Smooth muscle cell (in vitro differentiated cells): ENCODE data around the gene CCR2. TPM values are rescaled to one million over a fixed set of nuclear protein-coding genes. Genes with fewer than 3 reads are reported as not detected.

ENCODE experiments used
- DNase-seq: peaks from one replicate; lab custom pipeline; 2025; ENCODE audit not compliant: unreplicated experiment; lab: John Stamatoyannopoulos, UW
- H2AFZ ChIP-seq: fragments of 200-600 bp; sonication (generic); 2 replicates; pipeline ENCODE4 v1.6.0; 2016; ENCODE audit warnings: antibody characterized with exemption, low read depth, mild to moderate bottlenecking
- H3F3A ChIP-seq: fragments of 200-600 bp; sonication (generic); 2 replicates; pipeline ENCODE4 v1.6.0; 2017; ENCODE audit warnings: antibody characterized with exemption, low read depth
- H3K27ac ChIP-seq: fragments of 200-600 bp; sonication (generic); 2 replicates; pipeline ENCODE4 v1.5.1; 2016; ENCODE audit warnings: low read depth, mild to moderate bottlenecking
- H3K27me3 ChIP-seq: fragments of 200-600 bp; sonication (generic); 2 replicates; pipeline ENCODE4 v1.6.1; 2016; ENCODE audit warnings: low read depth, mild to moderate bottlenecking
- H3K36me3 ChIP-seq: fragments of 200-600 bp; sonication (generic); 2 replicates; pipeline ENCODE4 v1.5.1; 2016; ENCODE audit warnings: low read depth
- H3K4me1 ChIP-seq: fragments of 200-600 bp; sonication (generic); 2 replicates; pipeline ENCODE4 v1.5.1; 2016; ENCODE audit warnings: low read depth
- H3K4me2 ChIP-seq: fragments of 200-600 bp; sonication (generic); 2 replicates; pipeline ENCODE4 v1.6.0; 2016; ENCODE audit warnings: mild to moderate bottlenecking
- H3K4me3 ChIP-seq: fragments of 200-600 bp; sonication (generic); 2 replicates; pipeline ENCODE4 v1.5.1; 2016; ENCODE audit warnings: mild to moderate bottlenecking
- H3K79me2 ChIP-seq: fragments of 200-600 bp; sonication (generic); 2 replicates; pipeline ENCODE4 v1.6.0; 2016; ENCODE audit warnings: low read depth, mild to moderate bottlenecking
- H3K9ac ChIP-seq: fragments of 200-600 bp; sonication (generic); 2 replicates; pipeline ENCODE4 v1.6.0; 2016; ENCODE audit warnings: low read depth
- H3K9me3 ChIP-seq: fragments of 200-600 bp; sonication (generic); replicated peaks from 2 replicates; pipeline ENCODE4 v1.5.1; 2016; ENCODE audit warnings: low read depth
- H4K20me1 ChIP-seq: fragments of 200-600 bp; sonication (generic); 2 replicates; pipeline ENCODE4 v1.6.0; 2016; ENCODE audit warnings: low read depth
- CTCF ChIP-seq: fragments of 200-600 bp; sonication (generic); IDR thresholded peaks from 2 replicates; pipeline ENCODE4 v1.5.1; 2017; ENCODE audit warnings: borderline replicate concordance, mild to moderate bottlenecking, antibody characterized with exemption; ENCODE audit not compliant: insufficient read depth, poor library complexity, severe bottlenecking
- WGBS: methylation state at CpG from one replicate; pipeline ENCODE4 v1.1.7; 2016; ENCODE audit warnings: low lambda C conversion rate; 5-methylcytosine and 5-hydroxymethylcytosine counted together
- polyA plus RNA-seq: library from polyadenylated mRNA; unstranded; fragments of >200 nt; fragmentation: Nextera tagmentation; extraction: Ambion mirVana; gene quantifications from 2 replicates; pipeline ENCODE4 v1.2.1, GENCODE V29; 2016
- total RNA-seq: library from RNA; depleted of rRNA; stranded (reverse); fragments of >200 nt; gene quantifications from 2 replicates; pipeline ENCODE4 v1.2.3, GENCODE V29; 2014

The CCR2 gene
- total and polyA plus RNA-seq, 2 experiments from 2014 or later: not detected

- DNase-seq: no peak
- Histone ChIP-seq H3K9me3 (no peaks in the 10 kb centered on the region), H3K4me2 (no peak overlapping the region), H3K36me3 (no peaks in the 10 kb centered on the region), H3K79me2 (no peaks in the 10 kb centered on the region), H3K4me3 (no peak overlapping the region), H4K20me1 (no peaks in the 10 kb centered on the region), H3K27me3 (peaks cover 22% of the 10 kb centered on the region), H2AFZ (no peak overlapping the region), H3F3A (no peaks in the 10 kb centered on the region), H3K4me1 (no peaks in the 10 kb centered on the region), H3K27ac (no peak overlapping the region), H3K9ac (no peak overlapping the region)
- 89% methylated on average over 3 of the region's 3 CpGs for WGBS
- no peak for TF ChIP-seq CTCF
Observed at GRCh38 chr3:46348823-46349482, 5.0 kb upstream of the CCR2 start.

GRCh38 chr3:46349484-46350261 is 4.2 kb upstream of the CCR2 start:
- Histone ChIP-seq H3K9me3 (no peaks in the 10 kb centered on the region), H3K27me3 (peaks cover 25% of the 10 kb centered on the region), H4K20me1 (no peaks in the 10 kb centered on the region), H3K9ac (no peak overlapping the region), H3K4me3 (no peak overlapping the region), H2AFZ (no peak overlapping the region), H3K4me2 (no peak overlapping the region), H3K79me2 (no peaks in the 10 kb centered on the region), H3F3A (no peaks in the 10 kb centered on the region), H3K4me1 (no peaks in the 10 kb centered on the region), H3K36me3 (no peaks in the 10 kb centered on the region), H3K27ac (no peak overlapping the region)
- 74% methylated on average over 2 of the region's 2 CpGs for WGBS
- TF ChIP-seq CTCF: no peak
- no peak for DNase-seq

GRCh38 chr3:46350262-46350565 is 3.7 kb upstream of the CCR2 start:
- Histone ChIP-seq H3K4me2 (no peak overlapping the region), H3K79me2 (no peaks in the 10 kb centered on the region), H2AFZ (no peak overlapping the region), H3K9ac (no peak overlapping the region), H3K9me3 (no peaks in the 10 kb centered on the region), H3F3A (no peaks in the 10 kb centered on the region), H3K4me1 (no peaks in the 10 kb centered on the region), H3K36me3 (no peaks in the 10 kb centered on the region), H3K27ac (no peak overlapping the region), H4K20me1 (no peaks in the 10 kb centered on the region), H3K27me3 (peaks cover 31% of the 10 kb centered on the region), H3K4me3 (no peak overlapping the region)
- no peak for DNase-seq
- TF ChIP-seq CTCF: no peak
- 91% methylated on average over 1 of the region's 1 CpG for WGBS
